B cell (primary cell): ENCODE measurements around the gene ASPG. TPM values are rescaled to one million over a fixed set of nuclear protein-coding genes. Genes with fewer than 3 reads are reported as not detected.
"Not testable (repeated sequence)": the region's sequence is repeated elsewhere in the genome, so short reads cannot be mapped to it uniquely, and the experiment has no call there.

ENCODE experiments used
- ATAC-seq: fragments of 200-7000 bp; cut with Tn5 transposase; one replicate; pipeline ENCODE4 v1.10.0; 2021; ENCODE audit warnings: low read depth, mild to moderate bottlenecking, moderate number of reproducible peaks, moderate library complexity
- CTCF ChIA-PET: fragments of 350-600 bp; sonication (Branson Sonifier 250); formaldehyde crosslinking; loops from one replicate; lab custom pipeline; 2021; ENCODE audit warnings: antibody characterized with exemption, inconsistent platforms; lab: Charles Lee
- POLR2A ChIA-PET: fragments of 350-600 bp; sonication (Branson Sonifier 250); formaldehyde crosslinking; loops from one replicate; lab custom pipeline; 2021; ENCODE audit warnings: antibody characterized with exemption; lab: Charles Lee
- DNase-seq: peaks from one replicate; pipeline ENCODE4 v3.0.0; 2013
- H2AFZ ChIP-seq: 2 replicates; pipeline ENCODE4 v1.6.1; 2012; ENCODE audit warnings: mild to moderate bottlenecking, low read depth, low read length; ENCODE audit not compliant: insufficient read depth, poor library complexity, severe bottlenecking
- H3K27ac ChIP-seq, 2 donors: 1 replicate in 1 of 2; 2 replicates in 1 of 2; pipeline ENCODE4 v1.5.1; 2012 to 2013; ENCODE audit warnings: low read length in 2 of 2, mild to moderate bottlenecking in 2 of 2, moderate library complexity in 1 of 2
- H3K27me3 ChIP-seq, 4 experiments: fragments of 200-600 bp in 1 of 4; sonication (generic) in 1 of 4; replicated peaks in 1 of 4; 1 replicate in 2 of 4; 2 replicates in 2 of 4; pipeline versions ENCODE4 v1.6.1 to v1.7.0; 2013 to 2016; ENCODE audit warnings: low read length in 3 of 4, mild to moderate bottlenecking in 2 of 4, mixed read lengths in 1 of 4, moderate library complexity in 1 of 4; ENCODE audit not compliant: insufficient read depth in 4 of 4, control insufficient read depth in 3 of 4; ENCODE audit errors: control extremely low read depth in 1 of 4
- H3K36me3 ChIP-seq, 2 experiments: replicated peaks in 1 of 2; 1 replicate in 1 of 2; 2 replicates in 1 of 2; pipeline versions ENCODE4 v1.6.1 to v1.7.1; 2013; ENCODE audit warnings: low read length in 1 of 2; ENCODE audit not compliant: insufficient read depth in 2 of 2, control insufficient read depth in 1 of 2; ENCODE audit errors: control extremely low read depth in 1 of 2, extremely low read depth in 1 of 2
- H3K4me1 ChIP-seq, 2 donors: fragments of 200-600 bp in 1 of 2; sonication (generic) in 1 of 2; 1 replicate in 1 of 2; 2 replicates in 1 of 2; pipeline versions ENCODE4 v1.5.1 to v1.6.1; 2013 to 2017; ENCODE audit warnings: low read length in 2 of 2; ENCODE audit not compliant: control insufficient read depth in 2 of 2, insufficient read depth in 2 of 2
- H3K4me2 ChIP-seq: replicated peaks from 2 replicates; pipeline ENCODE3; 2012; ENCODE audit warnings: mild to moderate bottlenecking, low read depth, low read length; ENCODE audit not compliant: poor library complexity, severe bottlenecking
- H3K4me3 ChIP-seq, 5 experiments: fragments of 200-600 bp in 1 of 5; sonication (generic) in 1 of 5; 1 replicate in 3 of 5; 2 replicates in 2 of 5; pipeline versions ENCODE4 v1.5.1 to v1.7.0; 2011 to 2016; ENCODE audit warnings: low read length in 4 of 5, mild to moderate bottlenecking in 4 of 5, low read depth in 2 of 5, control low read depth in 1 of 5, moderate library complexity in 1 of 5; ENCODE audit not compliant: insufficient read depth in 1 of 5; ENCODE audit errors: control extremely low read depth in 1 of 5, extremely low read depth in 1 of 5
- H3K79me2 ChIP-seq: fragments of 200-600 bp; sonication (generic); one replicate; pipeline ENCODE4 v1.6.0; 2016; ENCODE audit warnings: low read length; ENCODE audit not compliant: control insufficient read depth, insufficient read depth
- H3K9ac ChIP-seq: fragments of 200-600 bp; sonication (generic); 2 replicates; pipeline ENCODE4 v1.6.1; 2017; ENCODE audit warnings: mild to moderate bottlenecking, low read length, moderate library complexity
- H3K9me3 ChIP-seq, 3 donors: one replicate each; pipeline versions ENCODE4 v1.6.1 to v1.7.1; 2013; ENCODE audit warnings: low read length in 2 of 3; ENCODE audit not compliant: control insufficient read depth in 2 of 3, insufficient read depth in 1 of 3; ENCODE audit errors: control extremely low read depth in 1 of 3
- H4K20me1 ChIP-seq: 2 replicates; pipeline ENCODE4 v1.6.0; 2012; ENCODE audit warnings: mild to moderate bottlenecking, low read length; ENCODE audit not compliant: insufficient read depth, control insufficient read depth, poor library complexity, severe bottlenecking
- H3K27ac Mint-ChIP-seq: one replicate; pipeline ENCODE4 v1.8.0; 2021; ENCODE audit warnings: mixed read lengths
- H3K27me3 Mint-ChIP-seq: one replicate; pipeline ENCODE4 v1.8.0; 2021; ENCODE audit warnings: mixed read lengths
- H3K4me1 Mint-ChIP-seq: one replicate; pipeline ENCODE4 v1.8.0; 2021; ENCODE audit warnings: mixed read lengths
- H3K4me3 Mint-ChIP-seq: one replicate; pipeline ENCODE4 v1.8.0; 2021; ENCODE audit warnings: mixed read lengths
- H3K9me3 Mint-ChIP-seq: one replicate; pipeline ENCODE4 v1.8.0; 2022; ENCODE audit warnings: mixed read lengths; ENCODE audit not compliant: insufficient read depth
- EZH2 ChIP-seq: IDR thresholded peaks from 2 replicates; pipeline ENCODE4 v1.6.1; 2012; ENCODE audit warnings: borderline replicate concordance, low read depth, mild to moderate bottlenecking, moderate library complexity, low read length; ENCODE audit not compliant: insufficient read depth, poor library complexity, severe bottlenecking
- WGBS: methylation state at CpG from one replicate; pipeline ENCODE4 v1.1.5; 2013; ENCODE audit warnings: missing lambda C conversion rate; ENCODE audit not compliant: insufficient coverage; 5-methylcytosine and 5-hydroxymethylcytosine counted together
- intact Hi-C: fragments of 100-400 bp; cut with micrococcal nuclease; formaldehyde crosslinking; loops from one replicate; pipeline ENCODE4 v1.10.0; 2022
- polyA plus RNA-seq: library from polyadenylated mRNA; depleted of rRNA; stranded (reverse); fragments of >200 nt; gene quantifications from 2 replicates; pipeline ENCODE4 v1.2.3, GENCODE V29; 2012
- total RNA-seq, 2 donors: library from RNA; stranded (reverse); fragments of 120-200 nt in 1 of 2; gene quantifications; 1 replicate in 1 of 2; 2 replicates in 1 of 2; pipeline versions ENCODE4 v1.2.3 to v1.2.4, GENCODE V29; 2013 to 2022
- TF ChIP-seq, protein P1 (sequence below): fragments of 200-600 bp; IDR thresholded peaks from one replicate; pipeline ENCODE4 v1.8.0; 2022; ENCODE audit warnings: antibody characterized with exemption, mild to moderate bottlenecking

Gene ASPG
- total and polyA plus RNA-seq, 2 donors (not counting 1 experiment from before 2014, with no cell fraction given): not detected

DNA sequence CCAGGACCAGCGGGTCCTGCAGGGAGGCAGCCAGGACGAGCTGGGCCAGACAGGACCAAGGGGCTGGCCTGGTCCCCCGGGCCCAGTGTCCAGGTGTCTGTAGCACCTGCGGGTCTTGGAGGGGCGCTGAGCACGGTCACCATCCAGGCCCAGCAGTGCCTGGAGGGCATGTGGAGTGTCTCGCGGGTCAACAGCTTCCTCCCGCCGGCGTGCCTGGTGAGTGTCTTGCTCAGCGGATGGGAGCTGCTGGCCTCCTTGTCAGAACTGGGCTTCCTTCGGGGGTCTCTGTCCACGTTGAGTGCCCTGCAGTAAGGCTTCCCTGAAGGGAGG lies 66.7 kb downstream of the ASPG start:
- intact Hi-C loops: no loop called here
- TF ChIP-seq, protein P1, sequence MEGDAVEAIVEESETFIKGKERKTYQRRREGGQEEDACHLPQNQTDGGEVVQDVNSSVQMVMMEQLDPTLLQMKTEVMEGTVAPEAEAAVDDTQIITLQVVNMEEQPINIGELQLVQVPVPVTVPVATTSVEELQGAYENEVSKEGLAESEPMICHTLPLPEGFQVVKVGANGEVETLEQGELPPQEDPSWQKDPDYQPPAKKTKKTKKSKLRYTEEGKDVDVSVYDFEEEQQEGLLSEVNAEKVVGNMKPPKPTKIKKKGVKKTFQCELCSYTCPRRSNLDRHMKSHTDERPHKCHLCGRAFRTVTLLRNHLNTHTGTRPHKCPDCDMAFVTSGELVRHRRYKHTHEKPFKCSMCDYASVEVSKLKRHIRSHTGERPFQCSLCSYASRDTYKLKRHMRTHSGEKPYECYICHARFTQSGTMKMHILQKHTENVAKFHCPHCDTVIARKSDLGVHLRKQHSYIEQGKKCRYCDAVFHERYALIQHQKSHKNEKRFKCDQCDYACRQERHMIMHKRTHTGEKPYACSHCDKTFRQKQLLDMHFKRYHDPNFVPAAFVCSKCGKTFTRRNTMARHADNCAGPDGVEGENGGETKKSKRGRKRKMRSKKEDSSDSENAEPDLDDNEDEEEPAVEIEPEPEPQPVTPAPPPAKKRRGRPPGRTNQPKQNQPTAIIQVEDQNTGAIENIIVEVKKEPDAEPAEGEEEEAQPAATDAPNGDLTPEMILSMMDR: no peak
- TF ChIP-seq EZH2: no peak
- 96% methylated on average over 13 of the region's 14 CpGs for WGBS
- Mint-ChIP-seq H3K9me3 (no peaks in the 10 kb centered on the region), H3K27me3 (peaks cover 2% of the 10 kb centered on the region), H3K4me1 (no peaks in the 10 kb centered on the region), H3K4me3 (no peak overlapping the region), H3K27ac (no peak overlapping the region)
- Histone ChIP-seq H3K27me3 (peaks cover 0 to 8% (median 0%) of the 10 kb centered on the region in 4 experiments), H3K27ac (no peak overlapping the region), H3K79me2 (no peaks in the 10 kb centered on the region), H4K20me1 (no peaks in the 10 kb centered on the region), H3K4me2 (no peak overlapping the region), H2AFZ (no peak overlapping the region), H3K9me3 (no peaks in the 10 kb centered on the region), H3K4me1 (no peaks in the 10 kb centered on the region), H3K36me3 (no peaks in the 10 kb centered on the region), H3K9ac (no peak overlapping the region), H3K4me3 (no peak overlapping the region)
- ATAC-seq (no peak), DNase-seq (no peak)
- CTCF ChIA-PET: no interaction called here
- POLR2A ChIA-PET: no interaction called here

DNA sequence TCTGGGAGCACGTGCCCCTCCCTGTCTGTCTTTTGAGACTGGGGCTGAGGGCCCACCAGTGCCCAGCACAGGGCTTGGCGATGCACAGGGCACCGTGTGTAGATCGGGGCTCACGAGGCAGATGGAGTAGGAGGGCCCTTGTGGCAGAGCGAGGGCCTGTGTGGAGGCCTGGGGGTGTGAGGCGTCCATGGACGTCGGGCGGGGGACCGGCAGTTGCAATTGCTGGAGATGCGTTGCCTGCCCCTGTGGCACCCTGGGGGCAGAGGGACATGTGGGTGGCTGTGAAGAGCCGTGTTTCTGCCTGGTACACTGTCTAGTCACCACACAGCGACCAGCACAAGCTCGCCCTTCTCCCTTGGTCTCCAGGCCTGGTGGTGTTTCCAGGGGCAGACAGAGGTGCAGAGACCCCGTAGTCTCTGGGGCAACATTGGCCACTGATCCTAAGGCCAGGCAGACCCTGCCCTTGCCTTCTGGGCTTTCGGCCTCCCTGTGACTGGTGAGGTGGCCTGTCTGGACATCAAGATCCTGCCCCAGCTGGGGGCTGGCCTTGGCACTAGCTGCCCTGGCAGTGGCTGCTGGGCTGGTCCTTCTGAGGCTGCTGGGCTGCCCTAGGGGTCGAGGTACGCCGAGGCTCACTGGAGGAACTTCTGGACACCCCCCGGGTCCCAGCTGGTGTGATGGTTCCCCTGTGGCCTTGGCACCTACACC lies 67.3 kb downstream of the ASPG start:
- Histone ChIP-seq H4K20me1 (no peaks in the 10 kb centered on the region), H3K4me1 (no peaks in the 10 kb centered on the region), H3K4me2 (no peak overlapping the region), H3K79me2 (no peaks in the 10 kb centered on the region), H2AFZ (no peak overlapping the region), H3K27ac (no peak overlapping the region), H3K36me3 (no peaks in the 10 kb centered on the region), H3K27me3 (peaks cover 0 to 8% (median 0%) of the 10 kb centered on the region in 4 experiments), H3K9ac (no peak overlapping the region), H3K9me3 (no peaks in the 10 kb centered on the region), H3K4me3 (no peak overlapping the region)
- Mint-ChIP-seq H3K9me3 (no peaks in the 10 kb centered on the region), H3K27ac (no peak overlapping the region), H3K27me3 (peaks cover 2% of the 10 kb centered on the region), H3K4me1 (no peaks in the 10 kb centered on the region), H3K4me3 (no peak overlapping the region)
- ATAC-seq (no peak), DNase-seq (no peak)
- TF ChIP-seq, protein P1: no peak
- TF ChIP-seq EZH2: no peak
- ChIA-PET CTCF (no interaction called here), POLR2A (no interaction called here)
- intact Hi-C loops: no loop called here
- 93% methylated on average over 21 of the region's 21 CpGs for WGBS

DNA sequence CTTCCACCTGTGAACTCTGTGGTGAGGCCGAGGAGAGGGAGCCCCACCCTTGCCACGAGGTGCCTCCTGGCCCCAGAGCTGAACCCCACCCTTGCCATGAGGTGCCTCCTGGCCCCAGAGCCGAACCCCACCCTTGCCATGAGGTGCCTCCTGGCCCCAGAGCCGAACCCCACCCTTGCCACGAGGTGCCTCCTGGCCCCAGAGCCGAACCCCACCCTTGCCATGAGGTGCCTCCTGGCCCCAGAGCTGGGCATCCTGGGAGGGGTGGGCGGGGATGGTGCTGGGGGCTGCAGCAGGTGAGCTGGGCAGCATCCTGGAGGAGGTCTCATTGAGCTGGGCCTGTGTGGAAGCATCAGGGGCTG lies 67.9 kb downstream of the ASPG start:
- H3K27me3 Mint-ChIP-seq, H3K9me3 Mint-ChIP-seq, H3K4me3 ChIP-seq, intact Hi-C loops, H3K79me2 ChIP-seq, H3K4me1 ChIP-seq, DNase-seq, H4K20me1 ChIP-seq, H3K27ac ChIP-seq, H3K4me1 Mint-ChIP-seq, H3K36me3 ChIP-seq, H3K4me2 ChIP-seq, CTCF ChIA-PET, H3K9ac ChIP-seq, H3K9me3 ChIP-seq, H2AFZ ChIP-seq, H3K27me3 ChIP-seq, POLR2A ChIA-PET, ATAC-seq, H3K27ac Mint-ChIP-seq, H3K4me3 Mint-ChIP-seq: not testable (repeated sequence)
- 50% methylated on average over 3 of the region's 7 CpGs for WGBS
